ENCODE data around the gene IGFBP2. TPM values are rescaled to one million over a fixed set of nuclear protein-coding genes. Genes with fewer than 3 reads are reported as not detected.

IGFBP2 gene
- total and polyA plus RNA-seq, 2 experiments from 2014 or later = 177 to 364 TPM

DNA sequence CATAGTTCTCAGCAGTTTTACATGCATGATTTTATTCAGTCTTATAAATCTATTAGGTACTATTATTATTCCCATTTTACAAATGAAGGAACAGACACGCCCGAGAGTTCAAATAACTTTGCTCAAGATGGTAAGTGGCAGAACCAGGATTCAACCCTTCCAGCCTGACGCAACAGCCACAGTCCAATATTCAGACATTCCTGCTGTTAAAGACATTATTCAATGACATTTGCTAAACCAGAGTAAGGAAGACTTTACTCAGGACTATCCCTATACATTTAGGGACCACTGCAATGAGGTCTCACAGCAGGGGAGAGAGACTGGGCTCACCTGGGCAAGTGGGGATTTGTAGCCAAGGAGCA lies 29.4 kb upstream of the IGFBP2 start (continued):
- TF ChIP-seq, protein P1, sequence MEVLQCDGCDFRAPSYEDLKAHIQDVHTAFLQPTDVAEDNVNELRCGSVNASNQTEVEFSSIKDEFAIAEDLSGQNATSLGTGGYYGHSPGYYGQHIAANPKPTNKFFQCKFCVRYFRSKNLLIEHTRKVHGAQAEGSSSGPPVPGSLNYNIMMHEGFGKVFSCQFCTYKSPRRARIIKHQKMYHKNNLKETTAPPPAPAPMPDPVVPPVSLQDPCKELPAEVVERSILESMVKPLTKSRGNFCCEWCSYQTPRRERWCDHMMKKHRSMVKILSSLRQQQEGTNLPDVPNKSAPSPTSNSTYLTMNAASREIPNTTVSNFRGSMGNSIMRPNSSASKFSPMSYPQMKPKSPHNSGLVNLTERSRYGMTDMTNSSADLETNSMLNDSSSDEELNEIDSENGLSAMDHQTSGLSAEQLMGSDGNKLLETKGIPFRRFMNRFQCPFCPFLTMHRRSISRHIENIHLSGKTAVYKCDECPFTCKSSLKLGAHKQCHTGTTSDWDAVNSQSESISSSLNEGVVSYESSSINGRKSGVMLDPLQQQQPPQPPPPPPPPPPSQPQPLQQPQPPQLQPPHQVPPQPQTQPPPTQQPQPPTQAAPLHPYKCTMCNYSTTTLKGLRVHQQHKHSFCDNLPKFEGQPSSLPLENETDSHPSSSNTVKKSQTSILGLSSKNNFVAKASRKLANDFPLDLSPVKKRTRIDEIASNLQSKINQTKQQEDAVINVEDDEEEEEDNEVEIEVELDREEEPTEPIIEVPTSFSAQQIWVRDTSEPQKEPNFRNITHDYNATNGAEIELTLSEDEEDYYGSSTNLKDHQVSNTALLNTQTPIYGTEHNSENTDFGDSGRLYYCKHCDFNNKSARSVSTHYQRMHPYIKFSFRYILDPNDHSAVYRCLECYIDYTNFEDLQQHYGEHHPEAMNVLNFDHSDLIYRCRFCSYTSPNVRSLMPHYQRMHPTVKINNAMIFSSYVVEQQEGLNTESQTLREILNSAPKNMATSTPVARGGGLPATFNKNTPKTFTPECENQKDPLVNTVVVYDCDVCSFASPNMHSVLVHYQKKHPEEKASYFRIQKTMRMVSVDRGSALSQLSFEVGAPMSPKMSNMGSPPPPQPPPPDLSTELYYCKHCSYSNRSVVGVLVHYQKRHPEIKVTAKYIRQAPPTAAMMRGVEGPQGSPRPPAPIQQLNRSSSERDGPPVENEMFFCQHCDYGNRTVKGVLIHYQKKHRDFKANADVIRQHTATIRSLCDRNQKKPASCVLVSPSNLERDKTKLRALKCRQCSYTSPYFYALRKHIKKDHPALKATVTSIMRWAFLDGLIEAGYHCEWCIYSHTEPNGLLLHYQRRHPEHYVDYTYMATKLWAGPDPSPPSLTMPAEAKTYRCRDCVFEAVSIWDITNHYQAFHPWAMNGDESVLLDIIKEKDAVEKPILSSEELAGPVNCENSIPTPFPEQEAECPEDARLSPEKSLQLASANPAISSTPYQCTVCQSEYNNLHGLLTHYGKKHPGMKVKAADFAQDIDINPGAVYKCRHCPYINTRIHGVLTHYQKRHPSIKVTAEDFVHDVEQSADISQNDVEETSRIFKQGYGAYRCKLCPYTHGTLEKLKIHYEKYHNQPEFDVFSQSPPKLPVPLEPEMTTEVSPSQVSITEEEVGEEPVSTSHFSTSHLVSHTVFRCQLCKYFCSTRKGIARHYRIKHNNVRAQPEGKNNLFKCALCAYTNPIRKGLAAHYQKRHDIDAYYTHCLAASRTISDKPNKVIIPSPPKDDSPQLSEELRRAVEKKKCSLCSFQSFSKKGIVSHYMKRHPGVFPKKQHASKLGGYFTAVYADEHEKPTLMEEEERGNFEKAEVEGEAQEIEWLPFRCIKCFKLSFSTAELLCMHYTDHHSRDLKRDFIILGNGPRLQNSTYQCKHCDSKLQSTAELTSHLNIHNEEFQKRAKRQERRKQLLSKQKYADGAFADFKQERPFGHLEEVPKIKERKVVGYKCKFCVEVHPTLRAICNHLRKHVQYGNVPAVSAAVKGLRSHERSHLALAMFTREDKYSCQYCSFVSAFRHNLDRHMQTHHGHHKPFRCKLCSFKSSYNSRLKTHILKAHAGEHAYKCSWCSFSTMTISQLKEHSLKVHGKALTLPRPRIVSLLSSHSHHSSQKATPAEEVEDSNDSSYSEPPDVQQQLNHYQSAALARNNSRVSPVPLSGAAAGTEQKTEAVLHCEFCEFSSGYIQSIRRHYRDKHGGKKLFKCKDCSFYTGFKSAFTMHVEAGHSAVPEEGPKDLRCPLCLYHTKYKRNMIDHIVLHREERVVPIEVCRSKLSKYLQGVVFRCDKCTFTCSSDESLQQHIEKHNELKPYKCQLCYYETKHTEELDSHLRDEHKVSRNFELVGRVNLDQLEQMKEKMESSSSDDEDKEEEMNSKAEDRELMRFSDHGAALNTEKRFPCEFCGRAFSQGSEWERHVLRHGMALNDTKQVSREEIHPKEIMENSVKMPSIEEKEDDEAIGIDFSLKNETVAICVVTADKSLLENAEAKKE (CRISPR knock-in tag; IDR thresholded peaks at IDR 0.05) = no peak
- no peak for TF ChIP-seq EZH2 (IDR thresholded peaks at IDR 0.05; ENCODE audit: low read depth, unreplicated experiment)

DNA sequence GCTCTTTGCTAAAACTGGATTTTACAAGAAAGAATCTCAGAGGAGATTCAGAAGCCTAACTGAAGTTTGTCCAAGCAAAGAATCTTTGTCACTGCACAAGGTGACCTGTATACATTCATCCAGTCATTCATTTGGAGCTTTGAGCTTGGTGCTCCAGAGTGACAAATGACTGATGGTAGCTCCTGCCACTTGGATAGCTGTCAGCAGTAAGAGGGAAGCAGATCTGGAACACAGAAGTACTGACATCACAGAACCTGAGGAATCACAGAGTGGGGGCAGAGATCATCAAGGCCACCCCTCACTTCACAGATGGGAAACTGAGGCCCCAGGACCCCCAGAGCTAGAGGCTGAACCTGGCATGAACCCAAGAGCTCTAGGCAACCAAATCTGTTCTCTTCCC lies 28.8 kb upstream of the IGFBP2 start:
- Histone ChIP-seq H3F3A (replicated peaks; ENCODE audit: low read depth) (no peaks in the 10 kb centered on the region), H4K20me1 (replicated peaks; ENCODE audit: insufficient read depth) (no peaks in the 10 kb centered on the region), H3K79me2 (replicated peaks; ENCODE audit: insufficient read depth) (no peaks in the 10 kb centered on the region), H3K27me3 (ENCODE audit: insufficient read depth) (peaks cover 12% of the 10 kb centered on the region), H3K4me3 (no peak overlapping the region), H3K4me1 (ENCODE audit: insufficient read depth) (peaks cover 13% of the 10 kb centered on the region), H3K27ac (ENCODE audit: low read depth) (no peak overlapping the region), H2AFZ (no peak overlapping the region), H3K36me3 (ENCODE audit: insufficient read depth) (no peaks in the 10 kb centered on the region), H3K4me2 (0 out of 2 replicates have a peak overlapping the region, but pooled peaks have one; percentile 32), H3K9me2 (ENCODE audit: insufficient read depth) (peaks cover 5% of the 10 kb centered on the region; the same call in 1 of the 2 replicates)
- H3K4me3 Mint-ChIP-seq = no peak overlapping the region
- no peaks in the 10 kb centered on the region for H3K36me3 Mint-ChIP-seq (ENCODE audit: low read depth)
- peaks cover 8% of the 10 kb centered on the region for H3K27me3 Mint-ChIP-seq (ENCODE audit: insufficient read depth, low read depth, poor library complexity)
- no peak overlapping the region for H3K27ac Mint-ChIP-seq
- no peak for ATAC-seq
- peaks cover 39% of the 10 kb centered on the region for H3K4me1 Mint-ChIP-seq
- DNase-seq (ENCODE audit: low spot score) = no peak
- TF ChIP-seq, protein P2, sequence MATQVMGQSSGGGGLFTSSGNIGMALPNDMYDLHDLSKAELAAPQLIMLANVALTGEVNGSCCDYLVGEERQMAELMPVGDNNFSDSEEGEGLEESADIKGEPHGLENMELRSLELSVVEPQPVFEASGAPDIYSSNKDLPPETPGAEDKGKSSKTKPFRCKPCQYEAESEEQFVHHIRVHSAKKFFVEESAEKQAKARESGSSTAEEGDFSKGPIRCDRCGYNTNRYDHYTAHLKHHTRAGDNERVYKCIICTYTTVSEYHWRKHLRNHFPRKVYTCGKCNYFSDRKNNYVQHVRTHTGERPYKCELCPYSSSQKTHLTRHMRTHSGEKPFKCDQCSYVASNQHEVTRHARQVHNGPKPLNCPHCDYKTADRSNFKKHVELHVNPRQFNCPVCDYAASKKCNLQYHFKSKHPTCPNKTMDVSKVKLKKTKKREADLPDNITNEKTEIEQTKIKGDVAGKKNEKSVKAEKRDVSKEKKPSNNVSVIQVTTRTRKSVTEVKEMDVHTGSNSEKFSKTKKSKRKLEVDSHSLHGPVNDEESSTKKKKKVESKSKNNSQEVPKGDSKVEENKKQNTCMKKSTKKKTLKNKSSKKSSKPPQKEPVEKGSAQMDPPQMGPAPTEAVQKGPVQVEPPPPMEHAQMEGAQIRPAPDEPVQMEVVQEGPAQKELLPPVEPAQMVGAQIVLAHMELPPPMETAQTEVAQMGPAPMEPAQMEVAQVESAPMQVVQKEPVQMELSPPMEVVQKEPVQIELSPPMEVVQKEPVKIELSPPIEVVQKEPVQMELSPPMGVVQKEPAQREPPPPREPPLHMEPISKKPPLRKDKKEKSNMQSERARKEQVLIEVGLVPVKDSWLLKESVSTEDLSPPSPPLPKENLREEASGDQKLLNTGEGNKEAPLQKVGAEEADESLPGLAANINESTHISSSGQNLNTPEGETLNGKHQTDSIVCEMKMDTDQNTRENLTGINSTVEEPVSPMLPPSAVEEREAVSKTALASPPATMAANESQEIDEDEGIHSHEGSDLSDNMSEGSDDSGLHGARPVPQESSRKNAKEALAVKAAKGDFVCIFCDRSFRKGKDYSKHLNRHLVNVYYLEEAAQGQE (IDR thresholded peaks at IDR 0.05; ENCODE audit: unreplicated experiment) = no peak
- TF ChIP-seq ZNF114 (CRISPR knock-in tag; IDR thresholded peaks at IDR 0.05) (no peak), EZH2 (IDR thresholded peaks at IDR 0.05; ENCODE audit: low read depth, unreplicated experiment) (no peak)
- no peaks in the 10 kb centered on the region for H3K9me3 Mint-ChIP-seq
